K562 (cell line): ENCODE measurements around the gene ERFL. TPM values are rescaled to one million over a fixed set of nuclear protein-coding genes. Genes with fewer than 3 reads are reported as not detected.

ENCODE experiments used
- ATAC-seq: fragments of 200-7000 bp; cut with Tn5 transposase; 3 replicates; pipeline ENCODE4 v1.9.1; 2020; ENCODE audit warnings: moderate library complexity
- BruUV-seq: library from RNA; stranded (reverse); fragments of 400-500 nt; replicated peaks from 2 replicates; lab custom pipeline; 2021; lab: Mats Ljungman, UMichigan
- CTCF ChIA-PET: fragments of 300-600 bp; formaldehyde crosslinking; extraction: SDS; loops from one replicate; lab custom pipeline; 2021; ENCODE audit warnings: low intra/inter-chr PET ratio; lab: Yijun Ruan, JAX
- POLR2A ChIA-PET: fragments of 300-600, 350-650 bp; sonication (Branson Sonifier 250); formaldehyde crosslinking; extraction: SDS; loops from one replicate; lab custom pipeline; 2021; ENCODE audit warnings: antibody characterized with exemption, inconsistent platforms; lab: Yijun Ruan, JAX
- DNase-seq, 4 experiments: peaks; one replicate each; pipeline versions ENCODE4 v3.0.0 to v3.0.0-alpha.2; 2011 to 2018; ENCODE audit warnings: low spot score in 3 of 4, mixed read lengths in 3 of 4; ENCODE audit errors: extremely low read depth in 1 of 4
- FAIRE-seq: peaks from 2 replicates; lab custom pipeline; 2011; peaks lifted over from hg19 to GRCh38; lab: Jason Lieb, UNC
- H2AFZ ChIP-seq: 2 replicates; pipeline ENCODE4 v1.6.0; 2011; ENCODE audit warnings: low read depth, low read length, control low read depth, inconsistent platforms
- H3K27ac ChIP-seq: fragments of 200-600 bp; 3 replicates; pipeline ENCODE4 v1.8.0; 2011; ENCODE audit warnings: low read depth, mild to moderate bottlenecking, control low read depth, inconsistent platforms, low read length, moderate library complexity, mixed read lengths; ENCODE audit errors: extremely low read depth
- H3K27me3 ChIP-seq, 2 experiments: fragments of 300-600 bp in 1 of 2; 2 replicates in 1 of 2; 3 replicates in 1 of 2; pipeline versions ENCODE4 v1.6.0 to v1.8.0; 2011; ENCODE audit warnings: inconsistent platforms in 2 of 2, low read length in 2 of 2, mild to moderate bottlenecking in 1 of 2, mixed read lengths in 1 of 2, moderate library complexity in 1 of 2; ENCODE audit not compliant: control insufficient read depth in 2 of 2, insufficient read depth in 2 of 2
- H3K36me3 ChIP-seq: fragments of 300-600 bp; 3 replicates; pipeline ENCODE4 v1.8.0; 2011; ENCODE audit warnings: mild to moderate bottlenecking, low read length, inconsistent platforms; ENCODE audit not compliant: control insufficient read depth, insufficient read depth
- H3K4me1 ChIP-seq, 2 experiments: fragments of 200-600 bp in 1 of 2; replicated peaks in 1 of 2; 2 replicates in 1 of 2; 3 replicates in 1 of 2; pipeline versions ENCODE4 v1.5.1 to v1.8.0; 2011; ENCODE audit warnings: inconsistent platforms in 2 of 2, low read length in 2 of 2, mild to moderate bottlenecking in 1 of 2, mixed read lengths in 1 of 2, moderate library complexity in 1 of 2; ENCODE audit not compliant: control insufficient read depth in 2 of 2, insufficient read depth in 2 of 2
- H3K4me2 ChIP-seq: 2 replicates; pipeline ENCODE4 v1.6.1; 2011; ENCODE audit warnings: low read length, control low read depth, inconsistent platforms, mixed read lengths; ENCODE audit not compliant: insufficient read depth
- H3K4me3 ChIP-seq: fragments of 200-600 bp; sonication (generic), shearing (Covaris generic); 2 replicates; pipeline ENCODE4 v1.5.1; 2016; ENCODE audit warnings: control low read depth, inconsistent platforms
- H3K79me2 ChIP-seq: fragments of 200-600 bp; 3 replicates; pipeline ENCODE4 v1.8.0; 2011; ENCODE audit warnings: low read length, inconsistent platforms; ENCODE audit not compliant: control insufficient read depth, insufficient read depth
- H3K9ac ChIP-seq, 2 experiments: 2 replicates each; pipeline versions ENCODE4 v1.6.0 to v1.6.1; 2011; ENCODE audit warnings: low read depth in 2 of 2, low read length in 2 of 2, control low read depth in 1 of 2, inconsistent platforms in 1 of 2, mild to moderate bottlenecking in 1 of 2, mixed read lengths in 1 of 2; ENCODE audit not compliant: insufficient read depth in 1 of 2
- H3K9me1 ChIP-seq: one replicate; pipeline ENCODE4 v1.6.0; 2011; ENCODE audit warnings: inconsistent platforms, mild to moderate bottlenecking, low read length, moderate library complexity; ENCODE audit not compliant: control insufficient read depth, insufficient read depth
- H3K9me3 ChIP-seq: replicated peaks from 2 replicates; pipeline ENCODE4 v1.5.1; 2011; ENCODE audit warnings: low read depth, low read length, inconsistent platforms; ENCODE audit not compliant: control insufficient read depth, insufficient read depth
- H4K20me1 ChIP-seq: replicated peaks from 2 replicates; pipeline ENCODE4 v1.6.1; 2011; ENCODE audit warnings: low read length, inconsistent platforms, mixed read lengths; ENCODE audit not compliant: control insufficient read depth, insufficient read depth
- CBX2 ChIP-seq: fragments of 200-600 bp; sonication (generic); IDR thresholded peaks from one replicate; pipeline ENCODE4 v1.6.1; 2012; ENCODE audit warnings: mild to moderate bottlenecking, low read length, inconsistent platforms; ENCODE audit not compliant: insufficient read depth, poor library complexity, severe bottlenecking
- CXXC5 ChIP-seq: fragments of 250-450 bp; sonication (Bioruptor Pico); IDR thresholded peaks from 2 replicates; pipeline ENCODE4 v1.8.0; 2022; ENCODE audit warnings: inconsistent platforms, mild to moderate bottlenecking, moderate library complexity
- FIP1L1 ChIP-seq: fragments of 200-400 bp; formaldehyde crosslinking; IDR thresholded peaks from 2 replicates; pipeline ENCODE4 v1.6.1; 2018; ENCODE audit warnings: mild to moderate bottlenecking, low read depth, low read length; ENCODE audit not compliant: poor library complexity, severe bottlenecking
- GMEB1 ChIP-seq: fragments of 250-450 bp; sonication (Bioruptor Pico); IDR thresholded peaks from 2 replicates; pipeline ENCODE4 v1.4.0; 2020; ENCODE audit warnings: mild to moderate bottlenecking
- GTF3C2 ChIP-seq: IDR thresholded peaks from 3 replicates; pipeline ENCODE4 v1.6.1; 2011; ENCODE audit warnings: borderline replicate concordance, mild to moderate bottlenecking, moderate library complexity; ENCODE audit not compliant: insufficient read length; ENCODE audit errors: extremely low read depth
- HCFC1 ChIP-seq: IDR thresholded peaks from 2 replicates; pipeline ENCODE4 v1.6.1; 2012; ENCODE audit warnings: low read depth, low read length, improper control_type of control experiment
- HDAC6 ChIP-seq: IDR thresholded peaks from 2 replicates; pipeline ENCODE4 v1.6.1; 2012; ENCODE audit warnings: low read depth, mild to moderate bottlenecking, control low read depth, inconsistent platforms, low read length, moderate library complexity
- ILF3 ChIP-seq: fragments of 450-650 bp; IDR thresholded peaks from 2 replicates; pipeline ENCODE4 v1.6.1; 2018; ENCODE audit warnings: antibody characterized with exemption, mild to moderate bottlenecking, moderate library complexity, borderline replicate concordance
- MBD1 ChIP-seq: fragments of 250-450 bp; sonication (Bioruptor Pico); IDR thresholded peaks from 2 replicates; pipeline ENCODE4 v1.8.0; 2022; ENCODE audit warnings: inconsistent platforms
- NEUROD1 ChIP-seq: fragments of 150-350 bp; IDR thresholded peaks from 2 replicates; pipeline ENCODE4 v1.6.1; 2014; ENCODE audit warnings: borderline replicate concordance, low read length, low read depth; ENCODE audit not compliant: partially characterized antibody
- ZNF764 ChIP-seq: fragments of 250-450 bp; sonication (Bioruptor Pico); IDR thresholded peaks from 2 replicates; pipeline ENCODE4 v1.4.0; 2020; ENCODE audit warnings: low read depth, mild to moderate bottlenecking, moderate library complexity
- WGBS: fragments of 100-300 bp; shearing (Covaris generic); methylation state at CpG from one replicate; pipeline ENCODE4 v1.1.6; 2016; ENCODE audit warnings: low coverage, mixed read lengths; ENCODE audit not compliant: insufficient coverage; ENCODE audit errors: missing lambda C conversion rate; 5-methylcytosine and 5-hydroxymethylcytosine counted together
- in situ Hi-C: fragments of 300-500 bp; cut with MboI; formaldehyde crosslinking; loops from 4 replicates; pipeline ENCODE4 v1.15.0; 2018; ENCODE audit warnings: inconsistent platforms, mixed read lengths
- intact Hi-C: fragments of 100-400 bp; cut with micrococcal nuclease; formaldehyde crosslinking; loops from 2 replicates; pipeline ENCODE4 v1.14.2; 2022
- polyA plus RNA-seq, 8 experiments: library from polyadenylated mRNA; depleted of rRNA in 4 of 8; stranded (reverse) in 5 of 8; unstranded in 3 of 8; fragments of >200 nt; fragmentation: Nextera tagmentation in 2 of 8; fragmentation: Illumina TruSeq in 1 of 8; extraction: Ambion mirVana in 2 of 8; extraction: Trizol in 1 of 8; gene quantifications; 2 replicates each; pipeline versions ENCODE4 v1.2.1 to v1.2.3, GENCODE V29; 2011 to 2014; ENCODE audit warnings: inconsistent platforms in 1 of 8, missing spikeins in 1 of 8
- total RNA-seq, 7 experiments: library from RNA; depleted of rRNA in 6 of 7; stranded (reverse); fragments of >200 nt in 6 of 7; fragmentation: Illumina TruSeq in 2 of 7; extraction: Trizol in 2 of 7; gene quantifications; 2 replicates each; pipeline versions ENCODE4 v1.2.1 to v1.2.3, GENCODE V29; 2011 to 2021; ENCODE audit warnings: low replicate concordance in 1 of 7

Gene ERFL
- total and polyA plus RNA-seq, 9 of the 15 experiments (the other 6 are each of a cell fraction or from before 2014, with no cell fraction given): 0.07 to 0.75 (median 0.32) TPM; not detected in 4

- no peak for TF ChIP-seq MBD1 (CRISPR knock-in tag)
Measured at GRCh38 chr19:41933693-41934426, 5.6 kb upstream of the ERFL start (continued).

- POLR2A ChIA-PET: no interaction called here
- CTCF ChIA-PET: no interaction called here
- no peak overlapping the region for H3K27ac ChIP-seq
- H4K20me1 ChIP-seq: 0 out of 2 replicates have a peak, but pooled peaks cover 3% of the 10 kb centered on the region
- no TSS peak for BruUV-seq
- H3K4me3 ChIP-seq: no peak overlapping the region
- intact Hi-C loops: no loop called here
- H3K4me1 ChIP-seq: peaks cover 37 to 78% of the 10 kb centered on the region in 2 experiments
- H3K27me3 ChIP-seq: no peaks in the 10 kb centered on the region
- FAIRE-seq (no peak), ATAC-seq (no peak), DNase-seq (no peak)
- H3K9ac ChIP-seq: no peak overlapping the region
- peaks cover 8% of the 10 kb centered on the region; the same call in 2 of the 3 replicates for H3K79me2 ChIP-seq
- no peaks in the 10 kb centered on the region for H3K36me3 ChIP-seq
- no peak overlapping the region for H2AFZ ChIP-seq
- in situ Hi-C loops: no loop called here
- no peaks in the 10 kb centered on the region for H3K9me1 ChIP-seq
- no peaks in the 10 kb centered on the region for H3K9me3 ChIP-seq
- 45% methylated on average over 23 of the region's 29 CpGs for WGBS
- no peak overlapping the region for H3K4me2 ChIP-seq
- TF ChIP-seq CXXC5 (CRISPR knock-in tag): no peak
- no peak for TF ChIP-seq ILF3
- TF ChIP-seq NEUROD1: no peak
- no peak for TF ChIP-seq HCFC1
- no peak for TF ChIP-seq ZNF764 (CRISPR knock-in tag)
- no peak for TF ChIP-seq CBX2
- TF ChIP-seq GMEB1: no peak
- no peak for TF ChIP-seq GTF3C2
- TF ChIP-seq FIP1L1: no peak
- TF ChIP-seq HDAC6: no peak
Measured at GRCh38 chr19:41932720-41933332, 4.6 kb upstream of the ERFL start.
